ENCODE measurements around the gene KHDC4. TPM values are rescaled to one million over a fixed set of nuclear protein-coding genes. Genes with fewer than 3 reads are reported as not detected.
"Not testable (repeated sequence)": the region's sequence is repeated elsewhere in the genome, so short reads cannot be mapped to it uniquely, and the experiment has no call there.

KHDC4 gene
- polyA plus RNA-seq, 1 donor, result 75.2 TPM

DNA sequence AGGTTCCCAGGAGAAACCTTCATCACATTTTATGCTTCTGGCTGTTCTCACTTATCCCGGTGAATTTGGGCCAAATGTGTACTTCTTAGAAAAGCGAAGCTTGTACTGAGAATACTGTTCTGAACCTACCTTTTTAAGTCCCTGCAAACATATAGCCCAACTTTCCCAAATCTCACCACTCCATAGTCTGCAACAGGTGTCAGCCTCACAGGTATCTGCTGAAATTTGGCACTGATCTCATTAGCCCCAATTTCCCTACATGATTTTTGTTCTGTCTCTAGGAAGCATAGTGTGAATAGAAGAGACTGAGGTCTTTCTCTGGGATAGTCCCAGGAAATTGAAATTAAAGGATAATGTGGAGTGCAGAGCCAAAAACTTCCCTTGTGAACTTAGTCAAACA, 34.5 kb downstream of the KHDC4 start:
- peaks cover 54% of the 10 kb centered on the region for H3K36me3 ChIP-seq (ENCODE audit: control insufficient read depth, insufficient read depth, low read length)
- WGBS (ENCODE audit: insufficient coverage, low lambda C conversion rate), result no CpG with 5 or more reads among the region's 2 CpGs
- DNase-seq, result no peak

DNA sequence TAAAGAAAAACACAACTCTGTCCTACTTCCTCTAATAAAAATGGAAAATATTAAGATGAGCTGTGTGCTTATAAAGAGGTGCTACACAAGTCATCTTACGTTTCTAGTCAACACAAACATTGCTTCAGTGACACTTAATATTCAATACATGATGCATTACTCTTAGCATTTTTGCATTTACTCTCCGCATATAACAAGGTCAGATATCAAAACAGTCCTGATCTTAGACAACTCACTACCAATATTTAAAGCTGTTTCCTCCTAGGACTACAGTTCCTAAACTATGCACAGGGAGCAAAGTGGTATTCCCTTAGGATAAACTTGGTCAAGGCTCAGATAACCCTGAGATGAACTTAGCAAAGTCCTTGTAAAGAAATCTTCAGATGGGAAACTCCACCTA, 35.3 kb downstream of the KHDC4 start:
- WGBS (ENCODE audit: insufficient coverage, low lambda C conversion rate), result 100% methylated on average over 1 of the region's 2 CpGs
- Histone ChIP-seq H3K4me3 (ENCODE audit: low read length) (no peak overlapping the region), H3K27ac (ENCODE audit: low read length) (no peak overlapping the region), H3K27me3 (ENCODE audit: control insufficient read depth, insufficient read depth, low read length) (no peaks in the 10 kb centered on the region), H3K9me3 (ENCODE audit: control insufficient read depth, low read depth, low read length) (no peaks in the 10 kb centered on the region), H3K36me3 (ENCODE audit: control insufficient read depth, insufficient read depth, low read length) (peaks cover 46% of the 10 kb centered on the region), H3K4me1 (ENCODE audit: control insufficient read depth, insufficient read depth, low read length) (no peaks in the 10 kb centered on the region)
- no peak for DNase-seq

More for the DNA sequence above, 34.5 kb downstream of the KHDC4 start:
- Histone ChIP-seq H3K27me3 (ENCODE audit: control insufficient read depth, insufficient read depth, low read length) (no peaks in the 10 kb centered on the region), H3K4me3 (ENCODE audit: low read length) (no peak overlapping the region), H3K9me3 (ENCODE audit: control insufficient read depth, low read depth, low read length) (no peaks in the 10 kb centered on the region), H3K27ac (ENCODE audit: low read length) (no peak overlapping the region), H3K4me1 (ENCODE audit: control insufficient read depth, insufficient read depth, low read length) (no peaks in the 10 kb centered on the region)

DNA sequence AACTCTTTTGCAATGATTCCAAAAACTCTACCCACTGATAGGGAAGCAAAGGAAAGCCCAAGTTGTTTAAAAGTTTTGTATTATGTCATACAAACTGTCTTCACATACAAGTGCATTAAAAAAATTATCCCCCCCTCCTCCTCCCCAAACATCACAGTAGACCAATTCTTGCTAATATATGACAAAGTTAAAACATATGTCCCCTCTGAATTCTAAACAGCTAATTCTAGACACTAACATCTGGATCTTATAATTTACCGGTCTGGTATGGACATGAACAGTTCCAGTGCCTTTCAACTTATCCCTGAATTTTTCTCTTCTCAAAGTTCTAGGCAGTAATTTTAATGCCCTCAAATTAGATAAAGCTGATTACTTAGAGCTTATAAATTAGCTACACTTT, 36.5 kb downstream of the KHDC4 start:
- DNase-seq, result no peak
- no peaks in the 10 kb centered on the region for H3K9me3 ChIP-seq (ENCODE audit: control insufficient read depth, low read depth, low read length)
- peaks cover 41% of the 10 kb centered on the region for H3K36me3 ChIP-seq (ENCODE audit: control insufficient read depth, insufficient read depth, low read length)
- no peaks in the 10 kb centered on the region for H3K27me3 ChIP-seq (ENCODE audit: control insufficient read depth, insufficient read depth, low read length)
- H3K4me1 ChIP-seq (ENCODE audit: control insufficient read depth, insufficient read depth, low read length), result no peaks in the 10 kb centered on the region
- no peak overlapping the region for H3K27ac ChIP-seq (ENCODE audit: low read length)
- WGBS (ENCODE audit: insufficient coverage, low lambda C conversion rate), result no CpG with 5 or more reads among the region's 1 CpG
- H3K4me3 ChIP-seq (ENCODE audit: low read length), result no peak overlapping the region

DNA sequence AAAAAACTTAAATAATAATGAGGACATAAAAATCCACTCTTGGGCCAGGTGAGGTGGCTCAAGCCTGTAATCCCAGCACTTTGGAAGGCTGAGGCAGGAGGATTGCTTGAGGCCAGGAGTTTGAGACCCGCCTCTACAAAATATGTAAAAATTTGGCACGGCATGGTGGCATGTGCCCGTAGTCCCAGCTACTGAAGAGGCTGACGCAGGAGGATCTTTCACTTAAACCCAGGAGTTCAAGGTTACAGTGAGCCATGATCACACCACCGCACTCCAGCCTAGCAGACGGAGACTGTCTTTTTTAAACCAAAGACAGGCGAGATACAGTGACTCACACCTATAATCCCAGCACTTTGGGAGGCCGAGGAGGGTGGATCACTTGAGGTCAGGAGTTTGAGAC, 37.7 kb downstream of the KHDC4 start:
- H3K36me3 ChIP-seq (ENCODE audit: control insufficient read depth, insufficient read depth, low read length), result peaks cover 36% of the 10 kb centered on the region
- no CpG with 5 or more reads among the region's 8 CpGs for WGBS (ENCODE audit: insufficient coverage, low lambda C conversion rate)
- not testable (repeated sequence) for H3K27ac ChIP-seq (ENCODE audit: low read length); H3K9me3 ChIP-seq (ENCODE audit: control insufficient read depth, low read depth, low read length); DNase-seq; H3K4me1 ChIP-seq (ENCODE audit: control insufficient read depth, insufficient read depth, low read length); H3K4me3 ChIP-seq (ENCODE audit: low read length); H3K27me3 ChIP-seq (ENCODE audit: control insufficient read depth, insufficient read depth, low read length)

DNA sequence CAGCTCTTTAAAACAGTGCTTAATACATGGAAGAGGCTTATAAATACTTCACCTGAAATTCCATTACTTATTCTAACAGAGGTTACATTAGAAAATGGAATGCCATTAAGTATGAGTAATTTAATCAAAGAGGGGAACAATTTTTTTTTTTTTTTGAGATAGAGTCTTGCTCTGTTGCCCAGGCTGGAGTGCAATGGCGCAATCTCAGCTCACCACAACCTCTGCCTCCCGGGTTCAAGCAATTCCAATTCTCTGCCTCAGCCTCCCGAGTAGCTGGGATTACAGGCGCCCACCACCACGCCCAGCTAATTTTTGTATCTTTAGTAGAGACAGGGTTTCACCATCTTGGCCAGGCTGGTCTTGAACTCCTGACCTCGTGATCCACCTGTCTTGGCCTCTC, 38.6 kb downstream of the KHDC4 start:
- not testable (repeated sequence) for H3K9me3 ChIP-seq (ENCODE audit: control insufficient read depth, low read depth, low read length); H3K27ac ChIP-seq (ENCODE audit: low read length); DNase-seq; H3K4me3 ChIP-seq (ENCODE audit: low read length); H3K27me3 ChIP-seq (ENCODE audit: control insufficient read depth, insufficient read depth, low read length); H3K4me1 ChIP-seq (ENCODE audit: control insufficient read depth, insufficient read depth, low read length)
- 100% methylated on average over 1 of the region's 6 CpGs for WGBS (ENCODE audit: insufficient coverage, low lambda C conversion rate)
- H3K36me3 ChIP-seq (ENCODE audit: control insufficient read depth, insufficient read depth, low read length), result peaks cover 27% of the 10 kb centered on the region

DNA sequence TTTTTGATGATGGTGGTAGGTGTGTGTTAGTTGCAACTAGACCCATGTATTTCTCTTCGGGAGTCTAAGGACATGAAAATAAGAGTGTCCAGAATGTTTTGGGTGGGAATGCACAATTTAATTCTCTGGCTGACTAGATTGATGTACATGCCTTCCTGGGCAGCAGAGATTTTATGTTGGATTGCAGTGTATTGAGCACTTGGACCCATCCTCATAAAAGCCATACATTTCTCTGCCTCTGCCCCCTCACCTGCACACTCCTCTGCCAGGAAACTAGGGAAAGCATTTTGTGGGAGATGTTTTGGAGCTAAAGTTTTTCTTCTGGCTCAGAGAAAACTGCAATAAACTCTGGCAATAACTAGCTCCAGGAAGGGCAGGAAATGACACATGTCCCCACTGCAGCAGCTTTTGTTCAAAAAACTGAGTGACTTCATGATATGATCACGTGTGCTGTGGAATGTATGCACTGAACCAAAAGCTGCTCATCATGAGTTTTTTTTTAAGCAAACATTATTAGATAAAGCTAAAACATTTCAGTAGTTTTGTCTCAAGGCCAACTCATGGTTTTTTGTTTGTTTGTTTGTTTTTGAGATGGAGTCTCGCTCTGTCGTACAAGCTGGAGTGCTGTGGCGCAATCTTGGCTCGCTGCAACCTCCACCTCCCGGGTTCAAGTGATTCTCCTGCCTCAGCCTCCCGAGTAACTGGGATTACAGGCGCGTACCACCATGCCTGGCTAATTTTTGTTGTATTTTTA, 40.6 kb downstream of the KHDC4 start:
- H3K9me3 ChIP-seq (ENCODE audit: control insufficient read depth, low read depth, low read length), result no peaks in the 10 kb centered on the region
- peak; percentile 51 to 74 for DNase-seq
- no peaks in the 10 kb centered on the region for H3K27me3 ChIP-seq (ENCODE audit: control insufficient read depth, insufficient read depth, low read length)
- no CpG with 5 or more reads among the region's 10 CpGs for WGBS (ENCODE audit: insufficient coverage, low lambda C conversion rate)
- no peaks in the 10 kb centered on the region for H3K4me1 ChIP-seq (ENCODE audit: control insufficient read depth, insufficient read depth, low read length)
- peaks cover 10% of the 10 kb centered on the region for H3K36me3 ChIP-seq (ENCODE audit: control insufficient read depth, insufficient read depth, low read length)
- H3K4me3 ChIP-seq (ENCODE audit: low read length), result no peak overlapping the region
- H3K27ac ChIP-seq (ENCODE audit: low read length), result peak overlapping the region; percentile 65

DNA sequence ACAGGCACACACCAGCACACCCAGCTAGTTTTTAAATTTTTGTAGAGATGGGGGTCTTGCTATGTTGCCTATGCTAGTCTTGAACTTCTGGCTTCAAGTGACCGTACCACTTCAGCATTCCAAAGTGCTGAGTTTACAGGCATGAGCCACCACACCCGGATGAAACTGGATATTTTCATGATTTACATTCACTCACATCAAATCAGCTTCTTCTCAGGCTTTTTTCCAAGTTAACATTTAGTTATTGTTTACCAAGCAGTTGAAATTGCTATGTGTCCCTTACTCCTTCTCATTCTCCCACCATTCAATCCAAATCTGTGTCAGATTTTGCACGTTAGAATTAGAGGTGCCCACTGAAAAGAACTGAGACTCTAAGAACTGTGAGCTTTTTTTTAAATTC, 41.4 kb downstream of the KHDC4 start:
- H3K4me1 ChIP-seq (ENCODE audit: control insufficient read depth, insufficient read depth, low read length), result no peaks in the 10 kb centered on the region
- no peaks in the 10 kb centered on the region for H3K27me3 ChIP-seq (ENCODE audit: control insufficient read depth, insufficient read depth, low read length)
- 60% methylated on average over 1 of the region's 3 CpGs for WGBS (ENCODE audit: insufficient coverage, low lambda C conversion rate)
- H3K9me3 ChIP-seq (ENCODE audit: control insufficient read depth, low read depth, low read length), result no peaks in the 10 kb centered on the region
- peak overlapping the region; percentile 65 for H3K27ac ChIP-seq (ENCODE audit: low read length)
- H3K4me3 ChIP-seq (ENCODE audit: low read length), result no peak overlapping the region
- no peak for DNase-seq
- H3K36me3 ChIP-seq (ENCODE audit: control insufficient read depth, insufficient read depth, low read length), result peaks cover 10% of the 10 kb centered on the region

DNA sequence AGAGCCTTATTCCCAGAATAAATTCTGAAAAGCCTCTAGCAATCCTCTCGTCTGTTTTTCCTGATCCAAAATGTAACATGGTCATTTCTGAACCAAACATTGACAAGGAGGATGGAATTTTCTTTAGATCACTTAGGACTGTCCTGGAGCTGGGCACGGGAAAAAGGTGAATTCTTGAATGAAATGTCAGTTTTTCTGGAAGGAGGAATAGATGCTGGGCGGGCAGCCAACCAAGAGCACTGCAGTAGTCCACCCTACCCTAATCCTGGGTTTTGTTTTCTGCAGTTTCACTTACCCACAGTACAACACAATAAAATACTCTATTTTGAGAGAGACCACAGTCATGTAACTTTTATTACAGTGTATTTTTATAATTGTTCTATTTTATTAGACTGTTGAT, 44.0 kb downstream of the KHDC4 start:
- Histone ChIP-seq H3K9me3 (ENCODE audit: control insufficient read depth, low read depth, low read length) (no peaks in the 10 kb centered on the region), H3K4me3 (ENCODE audit: low read length) (no peak overlapping the region), H3K4me1 (ENCODE audit: control insufficient read depth, insufficient read depth, low read length) (peaks cover 8% of the 10 kb centered on the region), H3K36me3 (ENCODE audit: control insufficient read depth, insufficient read depth, low read length) (no peaks in the 10 kb centered on the region), H3K27me3 (ENCODE audit: control insufficient read depth, insufficient read depth, low read length) (no peaks in the 10 kb centered on the region), H3K27ac (ENCODE audit: low read length) (no peak overlapping the region)
- WGBS (ENCODE audit: insufficient coverage, low lambda C conversion rate), result 0% methylated on average over 1 of the region's 3 CpGs
- no peak for DNase-seq

DNA sequence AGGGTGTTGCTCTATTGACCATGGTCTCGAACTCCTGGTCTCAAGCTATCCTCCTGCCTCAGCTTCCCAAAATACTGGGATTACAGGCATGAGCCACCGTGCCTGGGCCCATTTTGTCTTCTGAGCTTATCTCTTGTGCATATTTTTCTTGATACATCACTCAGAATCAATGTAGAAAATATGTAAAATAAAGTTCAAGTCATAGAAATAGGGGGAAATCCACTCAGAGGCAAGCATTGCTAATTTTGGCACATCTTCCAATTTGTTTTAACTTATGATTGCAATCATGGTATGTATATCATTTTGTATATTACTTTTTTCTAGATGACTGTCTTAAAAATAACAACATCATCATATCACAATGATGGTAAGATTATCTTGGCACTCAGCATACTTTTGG, 44.6 kb downstream of the KHDC4 start:
- 100% methylated on average over 1 of the region's 2 CpGs for WGBS (ENCODE audit: insufficient coverage, low lambda C conversion rate)
- no peak for DNase-seq
- Histone ChIP-seq H3K4me3 (ENCODE audit: low read length) (no peak overlapping the region), H3K36me3 (ENCODE audit: control insufficient read depth, insufficient read depth, low read length) (no peaks in the 10 kb centered on the region), H3K9me3 (ENCODE audit: control insufficient read depth, low read depth, low read length) (no peaks in the 10 kb centered on the region), H3K4me1 (ENCODE audit: control insufficient read depth, insufficient read depth, low read length) (peaks cover 14% of the 10 kb centered on the region), H3K27me3 (ENCODE audit: control insufficient read depth, insufficient read depth, low read length) (no peaks in the 10 kb centered on the region), H3K27ac (ENCODE audit: low read length) (no peak overlapping the region)

DNA sequence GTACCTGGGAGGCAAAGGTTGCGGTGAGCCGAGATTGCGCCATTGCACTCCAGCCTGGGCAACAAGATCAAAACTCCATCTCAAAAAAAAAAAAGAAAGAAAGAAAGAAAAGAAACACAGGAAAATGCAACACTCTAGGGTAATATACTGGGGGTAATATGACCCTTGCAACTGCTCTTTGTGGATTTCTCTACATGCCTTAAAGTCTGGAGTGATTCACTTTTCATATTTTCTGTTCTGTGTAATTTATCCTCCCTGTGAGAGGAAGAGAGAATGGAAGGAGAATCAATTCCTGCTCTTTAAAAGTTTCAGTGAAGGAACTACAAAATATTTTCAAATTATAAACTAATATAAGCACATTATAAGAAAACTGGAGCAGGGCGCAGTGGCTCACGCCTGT, 45.7 kb downstream of the KHDC4 start:
- no peak for DNase-seq

DNA sequence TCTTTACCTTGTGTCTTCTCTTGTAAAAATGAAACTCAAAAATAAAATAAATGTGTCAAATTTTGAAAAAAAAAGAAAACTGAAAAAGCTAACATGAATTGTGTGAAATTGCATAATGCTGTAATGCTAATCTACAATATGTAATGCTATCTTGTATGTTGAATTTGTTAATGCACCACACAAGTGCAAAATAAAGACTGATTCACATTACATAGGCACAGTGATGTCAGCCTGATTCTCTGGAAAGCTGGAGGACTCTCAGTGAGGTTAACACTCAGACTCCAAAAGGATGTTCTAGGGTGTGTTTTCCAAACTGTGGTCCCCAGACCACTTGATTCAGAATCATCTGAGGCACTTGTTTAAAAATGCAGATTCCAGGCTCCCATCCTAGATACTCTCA, 49.2 kb downstream of the KHDC4 start:
- peaks cover 49% of the 10 kb centered on the region for H3K4me1 ChIP-seq (ENCODE audit: control insufficient read depth, insufficient read depth, low read length)
- H3K9me3 ChIP-seq (ENCODE audit: control insufficient read depth, low read depth, low read length), result no peaks in the 10 kb centered on the region
- no peaks in the 10 kb centered on the region for H3K36me3 ChIP-seq (ENCODE audit: control insufficient read depth, insufficient read depth, low read length)
- H3K27ac ChIP-seq (ENCODE audit: low read length), result peak overlapping the region; percentile 87
- no peak for DNase-seq
- no peak overlapping the region for H3K4me3 ChIP-seq (ENCODE audit: low read length)
- no peaks in the 10 kb centered on the region for H3K27me3 ChIP-seq (ENCODE audit: control insufficient read depth, insufficient read depth, low read length)

More for the DNA sequence above, 45.7 kb downstream of the KHDC4 start:
- no peak overlapping the region for H3K27ac ChIP-seq (ENCODE audit: low read length)
- no CpG with 5 or more reads among the region's 5 CpGs for WGBS (ENCODE audit: insufficient coverage, low lambda C conversion rate)
- H3K9me3 ChIP-seq (ENCODE audit: control insufficient read depth, low read depth, low read length), result no peaks in the 10 kb centered on the region
- H3K4me1 ChIP-seq (ENCODE audit: control insufficient read depth, insufficient read depth, low read length), result peaks cover 22% of the 10 kb centered on the region
- no peak overlapping the region for H3K4me3 ChIP-seq (ENCODE audit: low read length)
- H3K27me3 ChIP-seq (ENCODE audit: control insufficient read depth, insufficient read depth, low read length), result no peaks in the 10 kb centered on the region
- H3K36me3 ChIP-seq (ENCODE audit: control insufficient read depth, insufficient read depth, low read length), result no peaks in the 10 kb centered on the region

Data from large intestine (tissue), 3 donors.